GM19372 (cell line): ENCODE results near the gene KCNA2.

Source experiments
- ATAC-seq: cut with Tn5 transposase; IDR thresholded peaks from one replicate; pipeline ENCODE4 v1.9.1; 2021; ENCODE audit warnings: mild to moderate bottlenecking, low read depth, moderate library complexity; ENCODE audit not compliant: unreplicated experiment

KCNA2 gene

GRCh38 chr1:110576441-110576840, 29.7 kb downstream of the KCNA2 start:
- no peak for ATAC-seq

- ATAC-seq: no peak
Observed at GRCh38 chr1:110573314-110573713, 32.8 kb downstream of the KCNA2 start.

GRCh38 chr1:110572751-110573150, 33.4 kb downstream of the KCNA2 start:
- ATAC-seq: no peak

- ATAC-seq: no peak
Observed at GRCh38 chr1:110570901-110571300, 35.3 kb downstream of the KCNA2 start.

DNA sequence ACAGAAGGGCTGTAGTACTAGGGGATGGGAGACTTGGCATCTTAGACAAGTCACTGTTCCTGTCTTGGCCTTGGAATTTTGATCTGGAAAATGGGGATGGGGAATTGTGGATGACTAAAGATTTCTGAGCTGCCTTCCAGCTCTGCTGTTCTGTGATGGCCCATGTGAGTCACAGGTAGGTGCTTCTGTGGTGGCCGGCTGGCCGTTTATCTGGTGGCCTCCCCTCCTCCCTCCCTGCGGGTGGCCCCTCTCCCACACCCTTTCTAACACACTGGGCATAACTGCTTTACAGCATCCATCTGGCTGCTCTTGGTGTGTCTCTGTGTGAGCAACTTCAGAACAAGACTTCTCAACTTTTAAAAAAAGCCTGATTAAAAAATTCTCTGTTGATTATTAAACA, 35.9 kb downstream of the KCNA2 start:
- ATAC-seq: no peak

DNA sequence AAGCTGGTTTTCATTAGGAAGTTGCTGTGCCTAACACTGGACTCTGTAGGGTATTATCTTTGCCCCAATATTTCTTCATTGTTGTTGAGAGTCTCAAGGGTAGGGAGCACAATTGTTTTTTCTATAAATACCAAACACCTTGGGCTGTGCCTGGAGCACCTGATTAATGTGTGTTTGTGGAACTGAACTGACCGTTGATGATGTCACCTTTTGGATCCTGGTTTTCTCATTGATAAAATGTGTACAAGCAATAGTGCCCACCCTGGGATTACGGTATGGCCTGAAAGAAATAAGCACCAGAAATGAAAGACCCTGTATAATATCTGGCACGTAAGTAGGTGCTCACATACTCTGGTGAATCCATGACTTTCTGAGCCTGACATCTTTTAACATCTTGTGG, 39.3 kb downstream of the KCNA2 start:
- ATAC-seq: no peak

GRCh38 chr1:110565565-110565964, 40.6 kb downstream of the KCNA2 start:
- ATAC-seq: no peak

DNA sequence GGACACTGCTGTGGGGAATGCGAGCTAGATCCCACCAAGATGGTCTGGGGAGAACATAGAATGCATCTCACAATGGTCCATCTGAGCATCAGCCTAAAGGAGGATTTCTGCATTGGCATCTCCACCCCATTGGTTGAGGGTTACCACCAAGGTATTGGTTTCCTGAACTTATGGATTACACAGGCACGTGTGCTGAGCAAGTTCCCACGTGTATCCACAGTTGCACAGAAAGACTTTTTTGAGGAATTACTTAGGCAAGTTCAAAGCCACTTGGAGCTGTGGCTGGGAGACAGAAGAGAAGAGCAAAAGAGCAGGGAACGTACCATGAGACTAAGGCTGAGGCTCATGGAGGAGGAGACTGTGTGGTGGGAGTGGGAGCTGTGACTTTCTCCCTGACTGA, 43.1 kb downstream of the KCNA2 start:
- ATAC-seq: no peak

DNA sequence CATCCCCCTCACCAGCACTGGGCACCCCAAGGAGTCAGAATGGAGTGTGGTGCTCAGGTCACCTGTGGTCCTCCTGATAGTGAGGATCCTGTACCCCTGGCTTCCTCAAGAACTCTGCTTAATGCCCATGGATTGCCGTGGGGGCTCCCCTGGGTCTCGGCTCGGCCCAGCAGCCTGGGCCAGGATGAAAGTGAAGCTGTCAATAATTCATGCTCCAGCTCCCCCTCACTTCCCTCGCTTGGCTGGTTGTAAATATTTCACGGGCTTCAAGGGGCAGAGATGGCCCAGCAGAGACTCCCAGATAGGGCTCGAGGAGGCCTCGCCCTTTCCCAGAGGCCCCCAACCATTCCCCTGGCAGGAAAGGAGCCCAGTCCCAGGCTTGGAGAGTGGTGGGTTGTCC, 44.6 kb downstream of the KCNA2 start:
- no peak for ATAC-seq

- ATAC-seq: no peak
Observed at GRCh38 chr1:110559157-110559556, 47.0 kb downstream of the KCNA2 start.

GRCh38 chr1:110557481-110557880, 48.7 kb downstream of the KCNA2 start:
- no peak for ATAC-seq

DNA sequence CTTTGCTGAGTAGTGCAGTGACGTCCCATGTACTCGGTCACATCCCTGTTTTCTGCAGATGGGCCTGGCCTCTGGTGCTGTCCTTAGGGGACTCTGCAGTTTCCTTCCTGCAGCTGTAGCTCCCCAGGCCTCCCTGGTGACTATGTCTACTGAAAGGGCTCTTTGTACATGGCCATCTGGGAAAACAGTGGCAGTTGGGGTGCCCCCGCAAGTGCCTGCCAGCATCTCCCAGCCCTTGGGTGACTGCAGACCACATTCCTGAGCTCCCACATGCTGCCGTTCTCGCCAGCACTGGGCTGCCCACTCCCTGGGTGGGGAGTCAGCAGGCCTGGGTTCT, 49.7 kb downstream of the KCNA2 start:
- ATAC-seq: no peak

DNA sequence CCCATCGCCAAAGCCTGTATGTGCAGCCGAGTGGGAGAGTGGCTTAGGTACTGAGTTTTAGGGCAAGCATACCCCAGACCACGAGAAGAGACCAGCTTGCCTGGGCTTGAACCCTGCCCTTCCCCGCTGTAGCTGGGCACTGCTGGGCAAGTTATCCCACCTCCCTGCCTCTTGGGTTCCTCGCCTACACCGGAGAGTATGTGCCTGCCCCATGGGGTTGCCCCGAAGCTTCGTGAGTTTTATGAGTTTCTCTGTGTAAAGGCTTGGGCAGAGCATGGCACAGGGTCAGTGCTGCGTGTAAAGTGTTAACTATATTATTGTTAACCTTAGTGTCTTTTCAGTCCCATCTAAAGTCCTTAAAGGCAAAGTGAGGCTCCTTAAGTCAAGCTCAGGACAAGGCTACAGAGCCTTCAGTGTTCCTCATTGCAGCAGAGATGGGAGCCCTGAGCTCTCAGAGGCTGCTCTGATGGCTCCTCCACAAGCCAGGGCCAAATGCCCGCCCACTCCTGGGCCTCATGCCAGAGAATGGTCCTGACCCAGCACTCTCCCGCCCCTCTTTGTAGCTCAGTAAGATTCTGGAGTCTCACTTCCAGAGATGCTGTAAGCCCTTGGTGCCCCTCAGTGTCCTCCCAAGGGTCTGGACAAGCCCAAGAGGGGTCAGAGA, 50.2 kb downstream of the KCNA2 start:
- no peak for ATAC-seq

DNA sequence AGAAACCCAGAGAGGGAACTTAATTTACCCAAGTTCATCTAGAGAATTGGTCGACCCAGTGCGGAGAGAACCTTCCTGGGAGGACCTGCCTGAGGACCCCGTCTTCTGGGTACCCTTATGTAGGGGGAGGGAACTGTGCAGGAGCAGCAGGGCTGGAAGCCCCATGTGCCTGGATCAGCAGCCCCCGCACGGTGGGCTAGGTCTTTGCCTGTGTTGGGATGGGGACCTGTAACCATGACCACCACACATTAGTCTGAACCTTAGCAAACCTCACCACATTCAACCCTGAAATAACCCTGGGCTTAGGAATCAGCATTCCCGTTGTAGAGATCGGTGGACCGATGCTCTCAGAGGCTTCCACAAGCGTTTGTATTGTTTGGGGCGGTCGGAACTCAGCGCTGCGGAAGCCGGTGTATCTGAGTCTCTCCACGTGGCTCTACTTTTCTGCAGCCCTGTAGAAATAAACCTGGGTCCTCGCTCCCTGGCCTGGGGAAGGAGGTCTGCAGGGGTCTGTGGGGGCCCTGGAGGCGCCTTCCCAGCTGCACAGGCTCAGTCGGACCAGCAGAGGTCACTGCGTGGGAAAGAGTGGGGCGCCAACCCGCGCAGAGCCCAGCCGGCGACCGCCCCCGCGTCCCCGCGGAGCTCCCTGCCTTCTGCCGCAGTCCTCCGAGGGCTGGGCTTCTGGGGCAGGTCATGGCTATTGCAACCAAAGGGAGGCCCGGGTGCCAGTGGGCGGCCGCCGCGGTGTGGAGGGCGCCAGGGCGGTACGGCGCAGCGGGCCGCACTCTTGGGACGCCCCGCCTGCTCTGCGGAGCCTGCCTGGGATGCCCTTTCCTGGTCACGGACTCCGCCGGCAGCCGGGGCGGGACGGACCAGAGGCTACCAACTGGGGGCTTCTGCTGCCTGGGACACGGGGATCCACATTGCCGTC, 51.0 kb downstream of the KCNA2 start:
- ATAC-seq: no peak

GRCh38 chr1:110551278-110551809, 54.8 kb downstream of the KCNA2 start:
- ATAC-seq: no peak

- ATAC-seq: no peak
Observed at GRCh38 chr1:110549831-110550230, 56.3 kb downstream of the KCNA2 start.

DNA sequence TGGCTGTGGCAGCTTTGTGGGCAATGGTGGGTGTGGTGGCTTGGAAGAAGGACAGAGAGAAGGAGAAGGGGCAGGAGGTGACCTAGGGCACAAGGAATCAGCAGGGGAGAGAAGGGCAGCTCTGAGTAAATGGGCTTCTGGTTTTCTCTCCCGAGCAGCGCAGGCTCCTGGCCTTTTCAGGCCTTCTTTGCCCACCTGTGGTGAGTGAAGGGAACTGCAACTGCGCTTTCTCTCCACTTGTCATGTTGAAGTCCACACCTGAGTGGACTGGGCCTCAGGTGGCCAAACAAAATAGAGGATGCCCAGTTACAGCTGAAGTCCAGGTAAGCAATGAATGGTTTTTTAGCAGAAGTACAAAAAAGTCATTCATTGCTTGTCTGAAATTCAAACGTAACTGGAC, 57.8 kb downstream of the KCNA2 start:
- ATAC-seq: no peak

DNA sequence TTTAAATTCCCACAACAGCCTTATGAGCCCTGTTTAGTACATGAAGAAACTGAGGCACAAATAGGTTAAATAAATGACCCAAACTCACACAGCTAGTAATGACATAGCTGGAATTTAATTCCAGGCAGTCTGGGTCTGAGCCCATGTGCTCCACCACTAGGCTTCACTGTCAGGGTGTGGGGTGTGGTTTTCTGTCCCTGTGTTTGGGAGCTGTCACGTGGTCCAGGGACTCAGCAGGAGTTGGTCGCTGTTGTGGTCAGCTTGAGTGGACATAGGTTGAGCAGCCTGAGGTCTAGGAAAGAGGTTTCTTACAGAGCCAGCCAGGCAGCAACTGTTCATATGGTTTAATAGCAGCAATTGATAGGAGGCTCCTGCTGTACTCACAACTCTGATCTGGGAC, 59.1 kb downstream of the KCNA2 start:
- no peak for ATAC-seq

- ATAC-seq: no peak
Observed at GRCh38 chr1:110545492-110545891, 60.7 kb downstream of the KCNA2 start.

DNA sequence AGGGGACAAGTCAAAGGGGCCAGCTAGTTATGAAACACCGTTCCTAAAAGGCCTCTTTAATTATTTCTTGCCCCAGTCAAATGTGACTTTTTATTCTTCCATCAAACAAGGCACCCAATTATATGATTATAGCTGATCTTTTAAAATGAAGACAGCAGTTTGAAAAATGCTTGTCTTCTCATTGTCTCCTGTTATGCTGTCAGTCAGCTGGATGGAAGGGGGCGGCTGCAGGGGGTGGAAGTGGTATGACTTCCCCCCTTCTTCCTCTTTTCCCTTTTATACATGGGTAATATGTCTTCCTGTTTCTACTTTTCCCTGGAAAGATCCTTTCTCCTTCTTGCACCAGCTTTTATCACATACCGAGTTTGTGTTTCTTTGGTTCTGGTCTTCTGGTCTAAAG, 61.4 kb downstream of the KCNA2 start:
- no peak for ATAC-seq
